Adrenal gland (tissue), 5 donors: Measurements from ENCODE around the gene AHNAK.

Experiments
- POLR2A ChIP-seq, 2 donors: fragments of 450-650 bp; IDR thresholded peaks; one replicate each; pipeline ENCODE4 v1.6.1; 2017; ENCODE audit warnings: antibody characterized with exemption in 2 of 2, mild to moderate bottlenecking in 2 of 2, moderate library complexity in 1 of 2
- TF ChIP-seq, protein P1 (sequence below), 6 experiments: fragments of 450-650 bp in 4 of 6; fragments of 200-600 bp in 2 of 6; sonication (generic) in 1 of 6; IDR thresholded peaks; 1 replicate in 5 of 6; 2 replicates in 1 of 6; pipeline versions ENCODE4 v1.5.1 to v1.8.0; 2016 to 2021; ENCODE audit warnings: antibody characterized with exemption in 6 of 6, mild to moderate bottlenecking in 2 of 6, moderate library complexity in 1 of 6
- donor health status: DM: no; HTN: no; CAD: no.

DNA sequence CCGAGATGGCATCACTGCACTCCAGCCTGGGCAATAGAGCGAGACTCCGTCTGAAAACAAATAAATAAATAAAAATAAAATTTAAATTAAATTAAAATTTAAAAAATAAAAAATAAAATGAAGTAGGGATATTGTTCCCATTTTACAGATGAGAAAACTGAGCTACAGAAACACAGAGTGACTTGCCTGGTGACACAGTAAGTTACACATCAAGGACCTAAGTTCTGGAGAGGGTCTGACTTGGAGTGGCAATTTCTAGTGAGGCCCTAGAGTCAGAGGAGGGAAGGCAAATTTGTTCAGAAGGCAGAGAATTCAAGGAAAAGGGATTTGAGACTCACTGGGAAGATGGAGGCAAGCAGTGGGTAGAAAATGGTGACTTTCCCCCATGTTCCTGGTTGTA, 125.7 kb downstream of the AHNAK start:
- TF ChIP-seq, protein P1, sequence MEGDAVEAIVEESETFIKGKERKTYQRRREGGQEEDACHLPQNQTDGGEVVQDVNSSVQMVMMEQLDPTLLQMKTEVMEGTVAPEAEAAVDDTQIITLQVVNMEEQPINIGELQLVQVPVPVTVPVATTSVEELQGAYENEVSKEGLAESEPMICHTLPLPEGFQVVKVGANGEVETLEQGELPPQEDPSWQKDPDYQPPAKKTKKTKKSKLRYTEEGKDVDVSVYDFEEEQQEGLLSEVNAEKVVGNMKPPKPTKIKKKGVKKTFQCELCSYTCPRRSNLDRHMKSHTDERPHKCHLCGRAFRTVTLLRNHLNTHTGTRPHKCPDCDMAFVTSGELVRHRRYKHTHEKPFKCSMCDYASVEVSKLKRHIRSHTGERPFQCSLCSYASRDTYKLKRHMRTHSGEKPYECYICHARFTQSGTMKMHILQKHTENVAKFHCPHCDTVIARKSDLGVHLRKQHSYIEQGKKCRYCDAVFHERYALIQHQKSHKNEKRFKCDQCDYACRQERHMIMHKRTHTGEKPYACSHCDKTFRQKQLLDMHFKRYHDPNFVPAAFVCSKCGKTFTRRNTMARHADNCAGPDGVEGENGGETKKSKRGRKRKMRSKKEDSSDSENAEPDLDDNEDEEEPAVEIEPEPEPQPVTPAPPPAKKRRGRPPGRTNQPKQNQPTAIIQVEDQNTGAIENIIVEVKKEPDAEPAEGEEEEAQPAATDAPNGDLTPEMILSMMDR (IDR thresholded peaks at IDR 0.05): no peak
- no peak for TF ChIP-seq POLR2A (IDR thresholded peaks at IDR 0.05)
